WTC11 (cell line): ENCODE data around the gene GPX3. TPM values are rescaled to one million over a fixed set of nuclear protein-coding genes. Genes with fewer than 3 reads are reported as not detected.

Experiments used
- ATAC-seq: fragments of 200-7000 bp; cut with Tn5 transposase; 2 replicates; pipeline ENCODE4 v1.10.0; 2021; ENCODE audit warnings: mild to moderate bottlenecking, moderate library complexity
- CTCF ChIA-PET: fragments of 300-600 bp; sonication (Branson Sonifier 250); formaldehyde crosslinking; loops from one replicate; lab custom pipeline; 2021; ENCODE audit warnings: antibody characterized with exemption; lab: Charles Lee
- POLR2A ChIA-PET: fragments of 350-600 bp; sonication (Branson Sonifier 250); formaldehyde crosslinking; loops from one replicate; lab custom pipeline; 2021; ENCODE audit warnings: antibody characterized with exemption; lab: Charles Lee
- DNase-seq: peaks from one replicate; pipeline ENCODE4 v3.0.0; 2021; ENCODE audit warnings: low spot score
- H3K27ac Mint-ChIP-seq: 2 replicates; pipeline ENCODE4 v1.8.0; 2021; ENCODE audit warnings: mixed read lengths
- H3K27me3 Mint-ChIP-seq: 2 replicates; pipeline ENCODE4 v1.8.0; 2021; ENCODE audit warnings: low read depth, mild to moderate bottlenecking, moderate library complexity, mixed read lengths
- H3K36me3 Mint-ChIP-seq: 2 replicates; pipeline ENCODE4 v1.8.0; 2021; ENCODE audit warnings: mixed read lengths
- H3K4me1 Mint-ChIP-seq: 2 replicates; pipeline ENCODE4 v1.8.0; 2022; ENCODE audit warnings: mixed read lengths
- H3K4me3 Mint-ChIP-seq: 2 replicates; pipeline ENCODE4 v1.8.0; 2021; ENCODE audit warnings: mild to moderate bottlenecking, moderate library complexity, mixed read lengths
- H3K9me3 Mint-ChIP-seq: 2 replicates; pipeline ENCODE4 v1.8.0; 2021; ENCODE audit warnings: mixed read lengths
- AR ChIP-seq: fragments of 250-450 bp; sonication (Bioruptor Pico); IDR thresholded peaks from 2 replicates; pipeline ENCODE4 v1.9.0; 2021; ENCODE audit warnings: mild to moderate bottlenecking
- FOXP1 ChIP-seq: sonication (generic); formaldehyde crosslinking; IDR thresholded peaks from 2 replicates; pipeline ENCODE4 v1.8.0; 2022; ENCODE audit warnings: missing genetic modification reagents, mild to moderate bottlenecking, moderate library complexity, borderline replicate concordance
- GABPB1 ChIP-seq: sonication (generic); formaldehyde crosslinking; IDR thresholded peaks from 2 replicates; pipeline ENCODE4 v1.8.1; 2023; ENCODE audit warnings: mild to moderate bottlenecking, missing genetic modification reagents
- NFE2L1 ChIP-seq: sonication (generic); formaldehyde crosslinking; IDR thresholded peaks from 2 replicates; pipeline ENCODE4 v1.8.1; 2023; ENCODE audit warnings: missing genetic modification reagents
- PREB ChIP-seq: sonication (generic); formaldehyde crosslinking; IDR thresholded peaks from 2 replicates; pipeline ENCODE4 v1.8.1; 2022; ENCODE audit warnings: mild to moderate bottlenecking, missing genetic modification reagents, moderate library complexity, borderline replicate concordance
- RORB ChIP-seq: fragments of 250-450 bp; sonication (Bioruptor Pico); IDR thresholded peaks from 2 replicates; pipeline ENCODE4 v1.9.0; 2021; ENCODE audit warnings: mild to moderate bottlenecking
- SMAD3 ChIP-seq: sonication (generic); formaldehyde crosslinking; IDR thresholded peaks from 2 replicates; pipeline ENCODE4 v1.8.0; 2022; ENCODE audit warnings: missing genetic modification reagents, mild to moderate bottlenecking, borderline replicate concordance
- TEAD1 ChIP-seq: sonication (generic); formaldehyde crosslinking; IDR thresholded peaks from 2 replicates; pipeline ENCODE4 v1.8.0; 2022; ENCODE audit warnings: mild to moderate bottlenecking, missing genetic modification reagents
- total RNA-seq: library from RNA; stranded (reverse); gene quantifications from 3 replicates; pipeline ENCODE4 v1.2.3, GENCODE V29; 2021
- TF ChIP-seq, protein P1 (sequence below): fragments of 250-450 bp; sonication (Bioruptor Pico); IDR thresholded peaks from 2 replicates; pipeline ENCODE4 v1.9.0; 2021; ENCODE audit warnings: mild to moderate bottlenecking, borderline replicate concordance
- TF ChIP-seq, protein P2 (sequence below): sonication (generic); formaldehyde crosslinking; conservative IDR thresholded peaks from 2 replicates; pipeline ENCODE4 v1.8.1; 2022; ENCODE audit warnings: mild to moderate bottlenecking, missing genetic modification reagents
- TF ChIP-seq, protein P3 (sequence below): fragments of 250-450 bp; sonication (Bioruptor Pico); IDR thresholded peaks from 2 replicates; pipeline ENCODE4 v1.9.0; 2021; ENCODE audit warnings: moderate library complexity, mild to moderate bottlenecking, inconsistent platforms, borderline replicate concordance

Gene GPX3
- total RNA-seq, 1 experiment from 2014 or later: 24.5 TPM

- TF ChIP-seq, protein P1, sequence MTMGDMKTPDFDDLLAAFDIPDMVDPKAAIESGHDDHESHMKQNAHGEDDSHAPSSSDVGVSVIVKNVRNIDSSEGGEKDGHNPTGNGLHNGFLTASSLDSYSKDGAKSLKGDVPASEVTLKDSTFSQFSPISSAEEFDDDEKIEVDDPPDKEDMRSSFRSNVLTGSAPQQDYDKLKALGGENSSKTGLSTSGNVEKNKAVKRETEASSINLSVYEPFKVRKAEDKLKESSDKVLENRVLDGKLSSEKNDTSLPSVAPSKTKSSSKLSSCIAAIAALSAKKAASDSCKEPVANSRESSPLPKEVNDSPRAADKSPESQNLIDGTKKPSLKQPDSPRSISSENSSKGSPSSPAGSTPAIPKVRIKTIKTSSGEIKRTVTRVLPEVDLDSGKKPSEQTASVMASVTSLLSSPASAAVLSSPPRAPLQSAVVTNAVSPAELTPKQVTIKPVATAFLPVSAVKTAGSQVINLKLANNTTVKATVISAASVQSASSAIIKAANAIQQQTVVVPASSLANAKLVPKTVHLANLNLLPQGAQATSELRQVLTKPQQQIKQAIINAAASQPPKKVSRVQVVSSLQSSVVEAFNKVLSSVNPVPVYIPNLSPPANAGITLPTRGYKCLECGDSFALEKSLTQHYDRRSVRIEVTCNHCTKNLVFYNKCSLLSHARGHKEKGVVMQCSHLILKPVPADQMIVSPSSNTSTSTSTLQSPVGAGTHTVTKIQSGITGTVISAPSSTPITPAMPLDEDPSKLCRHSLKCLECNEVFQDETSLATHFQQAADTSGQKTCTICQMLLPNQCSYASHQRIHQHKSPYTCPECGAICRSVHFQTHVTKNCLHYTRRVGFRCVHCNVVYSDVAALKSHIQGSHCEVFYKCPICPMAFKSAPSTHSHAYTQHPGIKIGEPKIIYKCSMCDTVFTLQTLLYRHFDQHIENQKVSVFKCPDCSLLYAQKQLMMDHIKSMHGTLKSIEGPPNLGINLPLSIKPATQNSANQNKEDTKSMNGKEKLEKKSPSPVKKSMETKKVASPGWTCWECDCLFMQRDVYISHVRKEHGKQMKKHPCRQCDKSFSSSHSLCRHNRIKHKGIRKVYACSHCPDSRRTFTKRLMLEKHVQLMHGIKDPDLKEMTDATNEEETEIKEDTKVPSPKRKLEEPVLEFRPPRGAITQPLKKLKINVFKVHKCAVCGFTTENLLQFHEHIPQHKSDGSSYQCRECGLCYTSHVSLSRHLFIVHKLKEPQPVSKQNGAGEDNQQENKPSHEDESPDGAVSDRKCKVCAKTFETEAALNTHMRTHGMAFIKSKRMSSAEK: no peak
Observed at GRCh38 chr5:151070449-151070848, 50.1 kb downstream of the GPX3 start (continued).

- Mint-ChIP-seq H3K4me3 (no peak overlapping the region), H3K4me1 (peaks cover 18% of the 10 kb centered on the region), H3K9me3 (no peaks in the 10 kb centered on the region), H3K27ac (no peak overlapping the region), H3K36me3 (peaks cover 8% of the 10 kb centered on the region; the same call in 1 of the 2 replicates), H3K27me3 (no peaks in the 10 kb centered on the region)
- no peak for ATAC-seq
- no peak for DNase-seq
- ChIA-PET POLR2A (no interaction called here), CTCF (interaction anchor here (0.8 to 3.5 kb wide), 4 partner anchors 10 to 44 kb away, joined by 3 to 20 read pairs (median 10); no protein-coding TSS in a partner anchor)
- TF ChIP-seq GABPB1 (CRISPR knock-in tag): no peak
- TF ChIP-seq SMAD3 (CRISPR knock-in tag): no peak
- TF ChIP-seq, protein P2, sequence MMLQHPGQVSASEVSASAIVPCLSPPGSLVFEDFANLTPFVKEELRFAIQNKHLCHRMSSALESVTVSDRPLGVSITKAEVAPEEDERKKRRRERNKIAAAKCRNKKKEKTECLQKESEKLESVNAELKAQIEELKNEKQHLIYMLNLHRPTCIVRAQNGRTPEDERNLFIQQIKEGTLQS (CRISPR knock-in tag): no peak
- no peak for TF ChIP-seq TEAD1 (CRISPR knock-in tag)
- TF ChIP-seq, protein P3, sequence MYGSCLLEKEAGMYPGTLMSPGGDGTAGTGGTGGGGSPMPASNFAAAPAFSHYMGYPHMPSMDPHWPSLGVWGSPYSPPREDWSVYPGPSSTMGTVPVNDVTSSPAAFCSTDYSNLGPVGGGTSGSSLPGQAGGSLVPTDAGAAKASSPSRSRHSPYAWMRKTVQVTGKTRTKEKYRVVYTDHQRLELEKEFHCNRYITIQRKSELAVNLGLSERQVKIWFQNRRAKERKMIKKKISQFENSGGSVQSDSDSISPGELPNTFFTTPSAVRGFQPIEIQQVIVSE (CRISPR knock-in tag): no peak
- TF ChIP-seq PREB (CRISPR knock-in tag): no peak
- no peak for TF ChIP-seq RORB (CRISPR knock-in tag)
- no peak for TF ChIP-seq AR (CRISPR knock-in tag)
- TF ChIP-seq FOXP1 (CRISPR knock-in tag): no peak
- TF ChIP-seq, all 79 proteins: peak for 0
Observed at GRCh38 chr5:151071021-151071420, 50.6 kb downstream of the GPX3 start.

DNA sequence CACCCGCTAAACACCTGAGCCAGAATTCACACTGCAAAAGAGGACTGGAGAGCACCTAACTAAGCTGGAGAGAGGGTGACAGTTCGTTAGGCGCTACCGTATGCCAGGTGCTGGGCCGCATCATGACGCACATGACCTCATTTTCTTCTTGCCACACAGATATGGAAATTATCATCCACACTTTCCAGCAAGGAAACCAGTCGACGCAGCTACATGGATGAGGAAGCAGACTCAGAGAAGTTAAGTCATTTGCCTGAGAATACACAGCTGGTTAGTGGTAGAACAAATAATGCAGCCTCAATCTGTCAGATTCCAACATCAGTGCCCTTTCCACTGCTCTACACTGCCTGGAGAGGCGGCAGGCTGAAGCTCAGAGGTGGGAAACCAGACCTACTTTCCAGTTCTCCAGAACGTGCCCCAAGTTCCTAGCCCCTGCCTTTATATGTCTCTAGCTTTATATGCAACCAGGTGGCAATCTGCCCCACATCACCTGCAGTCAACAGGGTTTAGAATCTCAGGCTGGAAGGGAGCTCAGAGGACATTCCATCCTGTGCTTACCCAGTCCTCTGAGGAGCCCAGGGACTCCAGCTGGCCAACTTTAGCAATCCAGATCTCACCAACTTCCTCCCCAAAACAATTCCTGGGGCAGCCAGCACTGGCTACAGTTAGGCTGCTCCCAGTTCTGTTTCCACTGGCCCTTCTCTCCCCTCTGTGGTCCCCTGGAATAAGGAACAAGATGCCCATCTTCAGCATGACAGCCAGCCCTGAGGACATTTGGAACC is 51.6 kb downstream of the GPX3 start:
- POLR2A ChIA-PET: no interaction called here
- no peak for TF ChIP-seq NFE2L1 (CRISPR knock-in tag)
- TF ChIP-seq, protein P1: no peak
- TF ChIP-seq, protein P3 (CRISPR knock-in tag): no peak
- no peak overlapping the region for H3K4me3 Mint-ChIP-seq
- H3K36me3 Mint-ChIP-seq: peaks cover 8% of the 10 kb centered on the region; the same call in 1 of the 2 replicates
- CTCF ChIA-PET: interaction anchor here (1.0 to 1.9 kb wide), 5 partner anchors 15 to 93 kb away, joined by 3 to 12 read pairs (median 5); no protein-coding TSS in a partner anchor
- H3K27ac Mint-ChIP-seq: no peak overlapping the region; the same call in 1 of the 2 replicates
- no peaks in the 10 kb centered on the region for H3K27me3 Mint-ChIP-seq
- ATAC-seq (no peak), DNase-seq (no peak)
- H3K9me3 Mint-ChIP-seq: no peaks in the 10 kb centered on the region
- H3K4me1 Mint-ChIP-seq: peaks cover 16% of the 10 kb centered on the region
